HS-27A (cell line): Measurements from ENCODE around the gene BPGM.
"Not testable (repeated sequence)": the region's sequence is repeated elsewhere in the genome, so short reads cannot be mapped to it uniquely, and the experiment has no call there.

Source experiments
- DNase-seq: peaks from one replicate; pipeline ENCODE4 v3.0.0-alpha.2; 2012; ENCODE audit warnings: low read depth, missing footprints

Gene BPGM

DNA sequence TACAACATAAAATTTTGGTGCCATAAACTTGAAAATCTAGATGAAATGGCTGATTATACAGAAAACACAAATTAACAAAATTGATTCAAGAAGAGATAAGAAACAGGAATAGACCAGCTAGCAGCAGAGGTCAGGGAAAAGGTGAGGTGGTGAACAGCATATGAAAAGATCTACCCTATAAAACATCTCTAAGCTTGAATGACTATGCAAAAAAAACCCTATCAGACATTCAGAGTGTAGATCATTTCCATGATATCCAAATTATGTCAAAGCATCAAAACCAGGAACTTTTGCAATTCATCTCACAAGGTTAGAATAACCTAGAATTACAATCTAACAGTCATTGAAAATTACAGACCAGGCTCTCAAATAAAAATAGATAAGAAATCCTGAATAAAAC is 14.6 kb upstream of the BPGM start:
- DNase-seq, result no peak

DNA sequence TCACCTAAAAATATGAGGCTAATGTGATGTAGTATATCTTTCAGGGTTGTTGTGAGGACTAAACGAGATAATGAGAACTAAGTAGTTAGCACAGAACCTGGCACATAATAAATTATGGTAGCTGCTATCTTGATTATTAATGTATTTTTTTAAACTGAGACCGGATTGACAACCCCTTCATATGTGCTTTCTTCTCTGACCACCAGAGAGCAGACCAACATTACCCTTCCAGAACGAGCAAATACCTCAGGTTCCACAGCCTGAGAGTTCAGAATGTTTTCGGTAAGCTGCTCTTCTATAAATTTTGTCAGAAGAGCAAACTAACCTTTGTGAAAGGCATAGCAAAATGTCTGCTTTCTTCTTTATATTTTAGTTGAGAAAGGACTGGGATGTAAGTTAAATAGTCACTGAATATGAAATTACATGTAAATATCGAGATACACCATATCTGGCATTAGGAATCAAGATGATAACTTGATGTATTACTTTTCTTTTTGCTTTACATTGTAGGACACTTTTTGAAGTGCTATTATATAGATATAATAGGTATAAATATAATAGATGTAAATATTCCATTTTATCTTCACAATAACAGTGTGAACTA is 13.6 kb upstream of the BPGM start:
- DNase-seq, result no peak

DNA sequence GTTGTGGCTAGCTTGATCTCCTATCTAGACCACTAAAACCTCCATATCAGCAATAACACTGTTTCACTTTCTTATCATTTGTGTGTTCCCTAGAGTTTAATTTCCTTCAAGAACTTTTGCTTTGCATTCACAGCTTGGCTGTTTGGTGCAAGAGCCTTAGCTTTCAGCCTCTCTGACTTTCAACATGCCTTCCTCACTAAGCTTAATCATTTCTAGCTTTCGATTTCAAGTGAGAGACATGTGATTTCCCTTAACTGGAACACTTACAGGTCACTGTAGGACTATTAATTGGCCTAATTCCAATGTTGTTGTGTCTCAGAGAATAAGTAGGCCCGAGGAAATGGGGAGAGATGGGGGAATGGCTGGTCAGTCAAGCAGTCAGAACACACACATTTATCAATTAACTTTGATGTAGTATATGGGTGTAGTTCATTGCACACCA is 10.6 kb upstream of the BPGM start:
- DNase-seq, result no peak

DNA sequence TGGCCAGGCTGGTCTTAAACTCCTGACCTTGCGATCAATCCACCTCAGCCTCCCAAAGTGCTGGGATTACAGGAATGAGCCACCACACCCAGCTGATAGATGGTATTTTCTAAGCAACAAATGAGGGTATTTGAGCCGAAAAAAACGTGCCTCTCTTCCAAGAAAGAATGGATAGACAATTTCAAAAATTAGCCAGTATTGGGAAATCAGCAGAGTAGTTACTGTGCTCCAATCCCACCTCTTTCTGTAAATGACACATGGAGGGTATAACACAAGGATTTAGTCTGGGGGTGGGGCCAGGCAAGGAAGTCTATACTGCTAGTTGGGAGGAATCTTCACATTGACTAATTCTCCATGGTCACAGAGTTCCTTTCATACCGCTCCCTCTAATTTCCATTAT is 9.2 kb upstream of the BPGM start:
- DNase-seq, result no peak

DNA sequence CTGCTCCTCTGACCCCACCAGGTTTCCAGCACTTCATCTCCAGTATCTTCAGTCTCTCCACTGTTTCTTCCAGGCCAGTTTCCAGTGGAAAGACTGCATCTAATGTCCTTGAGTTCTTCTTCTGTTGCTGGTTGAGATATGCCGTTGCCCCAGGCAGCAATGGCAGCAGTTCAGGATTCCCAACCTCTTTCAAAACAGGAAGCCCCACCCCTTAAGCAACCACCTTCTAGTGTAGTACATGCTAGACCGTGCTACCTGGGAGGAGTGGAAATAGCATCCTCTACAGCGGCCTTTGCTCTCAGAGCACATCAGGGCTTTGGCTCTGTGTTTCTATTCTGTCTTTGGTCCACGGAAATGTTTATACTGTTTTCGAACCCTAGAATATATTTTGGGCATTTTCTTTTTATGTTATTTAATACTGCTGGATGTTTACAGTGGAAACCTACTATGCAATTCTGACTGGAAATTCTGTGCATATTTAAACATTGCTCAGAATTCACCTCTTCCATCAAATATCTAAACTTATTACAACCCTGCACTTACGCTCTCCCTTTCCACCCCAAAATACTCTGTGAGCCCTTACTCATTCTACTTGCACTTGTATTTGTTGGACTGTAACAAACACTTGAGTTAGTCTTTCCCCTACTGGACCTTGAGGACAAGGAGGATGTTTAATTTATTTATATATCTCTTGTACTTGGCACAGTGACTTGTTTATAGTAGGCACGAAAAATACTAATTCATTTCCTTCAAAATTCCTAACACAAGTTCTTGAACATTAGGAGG is 8.5 kb upstream of the BPGM start:
- DNase-seq, result no peak

DNA sequence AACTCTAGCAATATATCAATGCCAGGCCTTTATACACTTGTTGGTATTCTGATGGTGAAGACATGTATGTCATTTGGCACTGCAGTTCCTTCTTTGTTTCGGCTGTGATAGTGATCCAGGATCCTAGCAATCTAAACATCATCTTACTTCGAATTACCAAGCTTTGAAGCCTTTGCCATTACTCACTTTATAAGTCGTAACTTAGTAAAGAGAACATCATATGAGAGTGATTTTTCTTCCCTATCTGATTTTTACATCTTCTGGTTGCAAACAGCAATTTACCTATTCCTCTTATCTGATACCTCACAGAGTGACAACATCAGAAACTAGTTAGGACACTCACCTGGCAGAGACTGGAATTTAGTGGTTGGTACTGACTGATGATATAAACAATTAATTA is 7.6 kb upstream of the BPGM start:
- no peak for DNase-seq

DNA sequence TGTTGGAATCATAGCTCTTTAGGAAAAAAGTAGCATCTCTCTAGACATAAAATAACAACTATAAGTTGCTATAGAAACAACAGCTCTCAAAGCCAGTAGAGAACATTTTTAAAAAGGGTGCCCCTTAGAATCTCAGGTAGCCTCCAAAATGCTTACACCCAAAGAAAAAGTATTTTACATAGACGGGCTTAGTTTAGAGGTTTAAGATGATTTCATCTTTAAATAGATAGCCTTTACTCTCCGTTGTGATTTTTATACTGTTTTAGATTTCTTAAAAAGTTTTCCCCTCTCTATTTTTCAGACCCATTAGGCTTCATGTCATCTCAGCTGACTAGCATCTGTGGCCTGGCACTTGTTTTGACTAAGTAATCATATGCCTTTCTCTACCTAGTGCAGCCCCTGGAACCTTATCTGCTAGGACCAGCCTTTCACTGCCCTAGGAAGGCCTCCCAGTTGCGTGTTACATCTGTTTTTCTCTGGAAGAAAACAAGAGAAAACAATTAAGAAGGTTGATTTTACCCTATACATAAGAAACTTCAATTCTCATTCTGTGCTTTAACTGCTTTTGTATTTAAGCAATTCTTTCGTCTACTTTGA is 6.9 kb upstream of the BPGM start:
- DNase-seq, result no peak

DNA sequence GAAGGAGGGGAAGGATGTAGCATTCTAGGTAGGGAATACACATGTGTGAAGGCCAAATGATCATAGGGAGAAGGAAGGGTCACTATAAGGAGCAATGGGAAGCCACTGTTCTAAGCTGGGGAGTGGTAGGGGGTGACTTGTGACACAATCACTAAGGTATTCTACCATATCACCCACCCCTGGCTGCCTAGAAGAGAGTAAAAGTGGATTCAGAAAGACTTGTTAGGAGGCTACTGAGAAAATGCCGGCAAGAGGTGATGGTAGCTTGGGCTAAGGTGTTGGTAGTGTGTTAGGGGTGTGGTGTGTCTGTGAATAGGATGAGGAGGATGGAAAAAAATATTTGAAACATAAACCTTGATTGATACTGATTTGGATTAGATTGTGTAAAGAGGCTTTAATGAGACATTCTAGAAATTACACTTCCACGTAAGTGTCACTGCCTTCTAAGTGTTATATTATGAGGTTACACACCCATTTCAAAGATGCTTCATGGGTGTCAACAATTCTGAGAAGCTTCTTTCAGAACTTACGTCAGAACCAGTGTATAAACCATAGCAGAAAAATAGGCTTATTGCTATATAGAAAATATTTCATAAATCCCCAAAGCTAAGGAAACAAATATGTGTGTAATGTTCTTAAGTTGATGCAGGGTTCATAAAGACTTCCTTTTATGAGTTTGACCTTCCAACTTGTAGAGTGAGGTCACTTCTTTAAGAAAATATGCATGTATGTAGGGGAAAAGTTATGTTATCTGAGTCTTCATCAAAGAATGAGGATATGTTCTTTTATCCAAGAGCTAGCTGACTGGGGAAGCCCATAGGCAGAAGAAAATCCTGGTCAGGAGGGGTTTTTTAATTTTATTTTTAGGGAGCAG is 5.6 kb upstream of the BPGM start:
- DNase-seq, result no peak

DNA sequence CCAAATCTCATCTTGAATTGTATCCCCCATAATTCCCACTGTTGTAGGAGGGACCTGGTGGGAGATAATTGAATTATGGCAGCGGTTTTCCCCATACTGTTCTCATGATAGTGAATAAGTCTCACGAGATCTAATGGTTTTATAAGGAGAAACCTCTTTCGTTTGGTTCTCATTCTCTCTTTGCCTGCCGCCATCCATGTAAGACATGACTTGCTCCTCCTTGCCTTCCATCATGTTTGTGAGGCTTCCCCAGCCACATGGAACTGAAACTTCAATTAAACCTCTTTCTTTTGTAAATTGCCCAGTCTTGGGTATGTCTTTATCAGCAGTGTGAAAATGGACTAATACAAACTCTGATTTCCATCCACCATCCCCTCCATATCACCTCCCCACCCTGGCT is 4.7 kb upstream of the BPGM start:
- not testable (repeated sequence) for DNase-seq

DNA sequence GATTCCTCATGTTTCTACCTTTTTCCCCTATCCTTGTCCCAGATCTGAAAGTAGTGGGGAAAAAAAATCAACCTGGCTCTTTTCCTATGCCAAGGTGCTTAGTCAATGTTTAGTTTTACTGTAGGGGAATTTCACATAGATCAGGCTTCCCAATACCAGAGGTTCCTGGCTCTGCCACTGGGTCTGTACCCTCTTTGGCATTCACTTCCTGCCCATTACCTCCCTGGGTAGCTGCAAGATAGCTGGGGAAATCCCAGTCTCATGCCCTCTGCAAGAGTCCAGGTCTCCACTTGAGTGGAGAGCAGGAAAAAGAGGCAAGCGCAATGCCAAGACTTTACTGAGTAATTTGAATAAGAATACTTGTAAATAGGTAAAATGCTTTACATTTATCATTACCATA is 3.5 kb upstream of the BPGM start:
- DNase-seq, result no peak

DNA sequence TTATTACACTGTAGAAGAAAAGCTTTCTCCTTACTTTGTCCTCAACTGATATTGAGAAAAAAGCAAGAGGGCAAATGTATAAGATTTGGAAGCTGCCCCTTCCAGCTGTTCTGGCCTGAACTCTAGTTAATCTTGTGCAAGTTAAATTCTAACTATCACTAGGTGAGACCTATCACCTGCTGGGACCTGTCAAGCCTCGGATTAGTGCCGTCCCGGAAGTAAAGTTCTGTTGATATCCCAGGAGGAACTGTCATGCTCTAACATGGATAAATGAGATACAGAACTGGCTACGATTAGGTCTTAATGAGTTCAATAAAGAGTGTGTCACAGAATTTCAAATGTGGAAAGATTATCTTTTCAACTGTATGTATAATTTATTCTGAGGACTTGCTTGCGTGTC is 1.2 kb upstream of the BPGM start:
- DNase-seq, result no peak

DNA sequence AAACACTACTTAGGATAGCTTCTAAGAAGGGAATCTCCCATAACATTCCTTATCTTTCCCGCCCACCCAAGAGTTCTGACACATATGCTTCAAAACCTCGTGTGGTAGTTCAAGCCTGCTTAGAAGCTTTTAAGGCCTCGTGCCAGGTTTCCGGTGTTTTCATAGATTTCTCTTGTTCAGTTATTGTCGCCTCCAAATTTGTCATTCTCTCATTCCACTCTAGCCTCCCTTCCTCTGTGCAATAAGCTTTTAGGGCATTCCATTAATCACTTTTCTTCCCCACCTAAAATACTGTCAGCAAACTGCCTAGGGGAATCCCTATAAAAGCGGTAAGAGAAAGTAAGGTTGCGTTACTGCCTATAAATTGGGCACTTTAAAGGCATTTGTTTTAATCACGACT is 718 bp upstream of the BPGM start:
- DNase-seq, result no peak

DNA sequence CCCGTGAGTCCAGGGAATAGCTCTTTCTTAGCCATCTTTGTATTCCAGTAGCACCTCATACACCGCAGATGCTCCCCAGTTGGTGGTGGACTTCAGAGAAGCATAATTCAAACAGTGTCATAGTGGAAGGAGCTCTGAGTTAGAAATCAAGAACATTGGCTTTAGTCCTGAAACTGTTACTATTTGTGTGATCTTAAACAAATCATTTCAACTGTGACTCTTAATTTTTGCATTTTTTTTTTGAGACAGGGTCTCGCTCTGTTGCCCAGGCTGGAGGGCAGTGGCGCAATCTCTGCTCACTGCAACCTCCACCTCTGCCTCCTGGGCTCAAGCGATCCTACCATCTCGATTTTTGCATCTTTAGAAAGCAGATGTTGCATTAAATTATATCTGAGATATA is 1.8 kb downstream of the BPGM start:
- DNase-seq, result no peak

DNA sequence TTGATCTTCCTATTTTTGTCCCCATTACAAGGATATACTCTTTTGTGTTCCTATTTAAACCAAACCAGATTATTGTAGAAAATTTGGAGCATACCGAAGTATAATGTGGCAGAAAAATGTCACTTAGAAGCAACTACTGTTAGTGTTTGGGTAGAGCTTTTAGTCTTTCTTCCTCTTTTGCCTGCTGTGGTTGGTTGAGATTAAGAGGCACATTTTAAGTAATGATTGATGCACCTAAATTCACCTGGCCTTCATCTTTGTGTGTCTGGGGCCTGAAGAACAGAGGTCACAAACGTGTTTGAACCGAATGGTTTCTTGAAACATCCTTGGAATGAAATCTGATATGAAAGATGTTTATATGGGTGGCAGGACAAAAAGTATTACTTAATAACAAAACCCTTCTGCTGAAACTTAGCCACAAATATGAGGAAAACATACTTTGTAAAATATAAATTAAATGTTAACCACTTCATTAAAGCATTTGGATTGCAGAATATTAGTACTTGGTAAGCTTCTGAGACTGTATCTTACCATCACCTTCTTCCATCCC is 2.6 kb downstream of the BPGM start:
- DNase-seq, result no peak

DNA sequence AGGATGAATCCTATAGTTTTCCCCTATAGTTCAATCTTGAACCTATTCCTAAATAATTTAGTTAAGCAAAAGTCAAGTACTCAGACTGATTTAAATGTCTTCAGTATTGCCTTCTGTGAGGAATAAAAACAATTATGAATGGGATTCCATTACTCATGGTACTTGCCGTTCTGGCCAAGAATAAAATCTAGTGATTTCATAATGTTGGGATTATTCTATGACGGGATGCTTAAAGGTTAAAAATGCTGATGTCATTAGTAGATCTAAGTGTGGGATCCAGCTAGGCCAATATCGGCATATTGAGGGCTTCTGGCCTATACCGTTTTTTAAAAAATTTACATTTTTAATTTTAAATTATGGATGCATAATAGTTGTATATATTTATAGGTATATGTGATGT is 5.3 kb downstream of the BPGM start:
- no peak for DNase-seq

DNA sequence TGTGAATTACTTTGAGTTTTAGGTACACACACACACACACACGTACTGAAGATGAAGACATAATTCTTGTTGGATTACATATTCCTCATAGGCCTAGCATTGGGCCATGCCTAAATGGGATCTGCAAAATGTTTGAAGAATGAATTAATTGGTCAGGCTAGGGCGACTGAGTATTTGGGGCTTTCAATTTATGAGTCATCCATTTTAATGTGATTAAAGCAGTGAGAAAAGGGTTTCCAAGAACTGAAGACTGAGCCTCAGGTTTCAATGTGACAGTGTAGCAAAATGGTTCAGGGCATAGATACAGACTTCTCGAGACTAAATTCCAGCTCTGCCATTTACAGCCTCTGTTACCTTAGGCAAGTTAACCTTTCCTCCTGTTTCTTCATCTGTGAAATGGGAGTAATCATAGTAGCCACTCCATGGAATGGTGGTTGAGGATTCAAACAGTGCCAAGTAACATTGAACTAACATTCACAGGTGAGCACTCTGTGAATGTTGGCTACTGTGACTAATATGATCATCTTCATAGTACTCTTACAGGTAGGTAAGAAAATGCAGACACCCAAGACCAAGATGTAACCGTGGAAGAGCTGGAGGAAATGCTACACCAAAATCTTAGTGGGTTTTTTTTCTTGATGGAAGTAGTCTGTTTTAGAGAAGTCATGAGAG is 7.6 kb downstream of the BPGM start:
- no peak for DNase-seq

DNA sequence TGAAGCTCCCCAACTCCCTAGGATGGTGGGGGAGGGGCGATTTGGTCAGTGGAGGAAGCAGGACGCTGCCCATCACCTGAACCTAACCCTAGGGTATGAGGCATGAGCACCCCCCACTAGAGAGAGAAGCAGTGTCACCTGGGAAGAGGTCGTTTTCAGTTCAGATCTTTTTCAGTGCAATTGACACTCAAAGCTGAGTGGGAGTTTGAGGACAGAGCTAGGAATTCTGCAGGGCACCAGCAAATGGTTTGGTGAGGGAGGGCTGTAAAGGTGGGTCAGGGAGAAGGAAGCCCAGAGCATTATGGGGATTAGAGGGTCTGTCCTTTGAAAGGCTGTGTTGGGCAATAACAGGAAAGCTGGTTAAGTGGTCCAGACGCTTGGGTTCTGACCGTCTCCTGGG is 10.9 kb downstream of the BPGM start:
- no peak for DNase-seq

DNA sequence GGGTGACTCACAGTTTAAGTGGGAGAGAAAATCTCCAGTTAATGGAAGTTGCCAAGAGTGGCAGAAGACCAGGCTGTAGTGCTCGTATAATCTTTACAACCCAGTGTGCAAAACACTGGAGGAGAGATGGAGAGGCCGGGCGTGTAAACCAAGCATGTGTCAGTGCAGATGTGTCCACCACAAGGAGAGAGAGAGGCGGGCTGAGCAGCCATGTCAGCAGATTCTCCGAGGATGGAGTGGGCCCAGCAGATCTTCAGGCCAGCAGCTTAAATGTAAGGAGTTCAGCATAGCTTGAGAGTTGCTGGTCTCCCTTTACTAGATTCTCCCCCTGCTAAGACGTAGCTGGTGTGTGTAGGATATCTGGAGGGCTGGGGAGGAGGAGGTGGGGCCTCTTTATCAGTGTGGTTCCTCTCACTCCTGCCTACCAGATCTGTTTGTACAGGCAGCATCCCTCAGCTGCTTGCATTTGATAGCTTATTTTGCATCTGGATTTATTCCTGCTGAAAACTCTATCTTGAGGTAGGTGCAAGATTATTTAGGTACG is 13.7 kb downstream of the BPGM start:
- DNase-seq, result no peak

DNA sequence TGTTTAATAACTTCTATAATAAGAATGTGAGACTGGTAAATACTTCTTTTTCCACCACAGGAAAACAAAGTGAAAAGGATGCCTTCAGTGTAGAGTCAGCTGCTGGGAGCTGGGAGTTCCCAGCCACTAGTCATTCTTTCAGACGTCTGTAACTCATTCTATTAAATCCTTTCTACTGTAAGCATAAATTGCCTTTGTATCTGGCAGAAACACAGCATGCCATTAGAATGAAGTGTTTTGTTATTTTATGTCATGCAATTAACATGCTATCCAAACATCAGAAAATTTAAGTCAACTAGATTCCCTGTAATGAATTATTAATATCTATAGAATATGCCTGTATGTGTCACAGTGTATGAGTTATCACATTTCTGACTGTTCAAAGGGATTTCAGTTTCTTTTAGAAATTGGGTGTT is 14.3 kb downstream of the BPGM start:
- DNase-seq, result no peak

DNA sequence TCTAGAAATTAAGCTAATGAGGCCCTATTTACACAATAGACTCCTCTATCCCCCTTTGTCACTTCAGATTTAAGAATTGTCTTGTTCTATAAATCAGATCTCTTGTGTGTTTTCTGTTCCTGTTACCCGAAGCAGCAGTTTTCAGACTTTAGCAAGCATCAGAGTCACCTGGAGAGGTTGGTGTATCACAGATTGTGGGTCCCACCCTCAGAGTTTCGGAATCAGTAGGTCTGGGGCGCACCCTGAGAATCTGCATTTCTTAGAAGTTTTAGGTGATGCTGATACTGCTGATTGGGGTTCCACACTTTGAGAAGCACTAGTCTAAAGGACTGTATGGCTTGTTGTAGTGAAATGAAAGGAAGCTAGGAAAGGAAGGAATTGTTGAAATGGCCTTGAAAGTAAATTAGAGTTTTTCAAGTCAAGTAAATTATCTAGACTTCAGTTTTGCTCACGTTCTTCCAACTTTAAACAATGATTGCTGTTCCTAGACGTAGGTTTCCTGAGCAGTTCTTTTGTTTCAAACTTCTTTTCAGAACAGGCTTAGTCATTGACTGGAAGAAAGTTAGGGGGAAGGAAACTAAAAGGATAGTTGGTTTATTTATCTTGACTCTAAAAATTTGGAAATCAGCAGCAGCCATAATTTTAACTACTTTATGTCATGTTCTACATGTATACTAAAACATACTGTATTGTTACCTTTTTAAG is 15.7 kb downstream of the BPGM start:
- DNase-seq, result no peak

DNA sequence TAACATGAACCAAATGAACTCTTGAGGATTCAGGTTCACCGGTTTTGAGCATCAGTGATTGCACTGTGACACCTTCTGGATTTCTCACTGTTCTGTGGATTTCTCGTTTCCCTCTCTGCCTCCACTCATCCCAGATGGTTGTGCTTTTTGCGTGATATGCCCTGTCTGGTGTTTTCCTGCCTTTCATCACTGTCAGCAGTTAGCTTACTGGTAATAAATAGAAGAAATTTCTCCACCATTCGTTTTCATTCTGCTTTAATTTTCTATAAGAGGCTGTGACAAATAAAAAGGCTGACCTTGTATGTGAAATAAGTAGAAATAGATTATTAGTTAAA is 16.2 kb downstream of the BPGM start:
- no peak for DNase-seq
